Neural cell (in vitro differentiated cells): ENCODE results near the gene AHNAK2. TPM values are rescaled to one million over a fixed set of nuclear protein-coding genes. Genes with fewer than 3 reads are reported as not detected.

Source experiments
- H2AFZ ChIP-seq: fragments of 200-600, 300-800 bp; sonication (generic), shearing (Covaris generic); 2 replicates; pipeline ENCODE4 v1.6.0; 2014; ENCODE audit warnings: low read depth, mild to moderate bottlenecking, antibody characterized with exemption, low read length, moderate library complexity
- H3F3A ChIP-seq: fragments of 200-600 bp; shearing (Covaris generic); 2 replicates; pipeline ENCODE4 v1.6.1; 2016; ENCODE audit warnings: mild to moderate bottlenecking, moderate library complexity, mixed read lengths, antibody characterized with exemption, low read length; ENCODE audit not compliant: insufficient read depth, poor library complexity, severe bottlenecking
- H3K27ac ChIP-seq: fragments of 200-600, 300-800 bp; sonication (generic), shearing (Covaris generic); 2 replicates; pipeline ENCODE4 v1.5.1; 2014; ENCODE audit warnings: mild to moderate bottlenecking, low read length, moderate library complexity
- H3K27me3 ChIP-seq: fragments of 300-800, 200-600 bp; sonication (generic), shearing (Covaris generic); 2 replicates; pipeline ENCODE4 v1.6.0; 2014; ENCODE audit warnings: mild to moderate bottlenecking, low read depth, low read length, moderate library complexity; ENCODE audit not compliant: insufficient read depth
- H3K36me3 ChIP-seq: fragments of 300-800, 200-600 bp; sonication (generic), shearing (Covaris generic); 2 replicates; pipeline ENCODE4 v1.5.1; 2014; ENCODE audit warnings: mild to moderate bottlenecking, antibody characterized with exemption, low read length, moderate library complexity; ENCODE audit not compliant: insufficient read depth
- H3K4me2 ChIP-seq: fragments of 300-800, 200-600 bp; sonication (generic), shearing (Covaris generic); 2 replicates; pipeline ENCODE4 v1.6.0; 2014; ENCODE audit warnings: mild to moderate bottlenecking, low read length
- H3K4me3 ChIP-seq: fragments of 300-800, 200-600 bp; sonication (generic), shearing (Covaris generic); 2 replicates; pipeline ENCODE4 v1.5.1; 2014; ENCODE audit warnings: mild to moderate bottlenecking, low read length, moderate library complexity
- H3K79me2 ChIP-seq: fragments of 200-600 bp; shearing (Covaris generic); replicated peaks from 2 replicates; pipeline ENCODE4 v1.6.0; 2014; ENCODE audit warnings: mild to moderate bottlenecking, low read length, moderate library complexity; ENCODE audit not compliant: insufficient read depth
- H3K9ac ChIP-seq: fragments of 300-800, 200-600 bp; sonication (generic), shearing (Covaris generic); 2 replicates; pipeline ENCODE4 v1.6.1; 2016; ENCODE audit warnings: mild to moderate bottlenecking, low read length, mixed read lengths
- H3K9me2 ChIP-seq: fragments of 200-600 bp; shearing (Covaris generic); 2 replicates; pipeline ENCODE4 v1.6.1; 2016; ENCODE audit warnings: mild to moderate bottlenecking, low read length, mixed read lengths; ENCODE audit not compliant: insufficient read depth
- H3K9me3 ChIP-seq: fragments of 200-600, 300-800 bp; sonication (generic), shearing (Covaris generic); 2 replicates; pipeline ENCODE4 v1.6.1; 2016; ENCODE audit warnings: mild to moderate bottlenecking, mixed run types, low read length, moderate library complexity, mixed read lengths
- H4K20me1 ChIP-seq: fragments of 200-600 bp; shearing (Covaris generic); 2 replicates; pipeline ENCODE4 v1.6.1; 2016; ENCODE audit warnings: mild to moderate bottlenecking, mixed run types; ENCODE audit not compliant: insufficient read depth
- EP300 ChIP-seq: fragments of 450-650 bp; conservative IDR thresholded peaks from 2 replicates; pipeline ENCODE4 v1.6.1; 2014; ENCODE audit warnings: antibody characterized with exemption, mild to moderate bottlenecking, moderate library complexity; ENCODE audit not compliant: poor library complexity, severe bottlenecking
- EZH2 ChIP-seq: fragments of 200-600, 300-800 bp; shearing (Covaris generic), sonication (generic); IDR thresholded peaks from 2 replicates; pipeline ENCODE4 v1.6.1; 2014; ENCODE audit warnings: antibody characterized with exemption, low read length, borderline replicate concordance, mild to moderate bottlenecking; ENCODE audit not compliant: insufficient read depth, poor library complexity, severe bottlenecking
- MXI1 ChIP-seq: fragments of 450-650 bp; conservative IDR thresholded peaks from 2 replicates; pipeline ENCODE4 v1.6.1; 2014; ENCODE audit warnings: antibody characterized with exemption, mild to moderate bottlenecking; ENCODE audit not compliant: poor library complexity, severe bottlenecking
- POLR2AphosphoS5 ChIP-seq: IDR thresholded peaks from 2 replicates; pipeline ENCODE4 v1.6.1; 2012
- polyA plus RNA-seq: library from polyadenylated mRNA; depleted of rRNA; stranded (reverse); fragments of >200 nt; gene quantifications from 2 replicates; pipeline ENCODE4 v1.2.3, GENCODE V29; 2014
- TF ChIP-seq, protein P1 (sequence below): IDR thresholded peaks from 2 replicates; pipeline ENCODE4 v1.6.1; 2012; ENCODE audit warnings: borderline replicate concordance
- TF ChIP-seq, protein P2 (sequence below): fragments of 450-650 bp; IDR thresholded peaks from 2 replicates; pipeline ENCODE4 v1.5.1; 2014; ENCODE audit warnings: antibody characterized with exemption, mild to moderate bottlenecking, moderate library complexity; ENCODE audit not compliant: poor library complexity, severe bottlenecking

Gene AHNAK2
- polyA plus RNA-seq, 1 donor from 2014 or later = 1.4 TPM

DNA sequence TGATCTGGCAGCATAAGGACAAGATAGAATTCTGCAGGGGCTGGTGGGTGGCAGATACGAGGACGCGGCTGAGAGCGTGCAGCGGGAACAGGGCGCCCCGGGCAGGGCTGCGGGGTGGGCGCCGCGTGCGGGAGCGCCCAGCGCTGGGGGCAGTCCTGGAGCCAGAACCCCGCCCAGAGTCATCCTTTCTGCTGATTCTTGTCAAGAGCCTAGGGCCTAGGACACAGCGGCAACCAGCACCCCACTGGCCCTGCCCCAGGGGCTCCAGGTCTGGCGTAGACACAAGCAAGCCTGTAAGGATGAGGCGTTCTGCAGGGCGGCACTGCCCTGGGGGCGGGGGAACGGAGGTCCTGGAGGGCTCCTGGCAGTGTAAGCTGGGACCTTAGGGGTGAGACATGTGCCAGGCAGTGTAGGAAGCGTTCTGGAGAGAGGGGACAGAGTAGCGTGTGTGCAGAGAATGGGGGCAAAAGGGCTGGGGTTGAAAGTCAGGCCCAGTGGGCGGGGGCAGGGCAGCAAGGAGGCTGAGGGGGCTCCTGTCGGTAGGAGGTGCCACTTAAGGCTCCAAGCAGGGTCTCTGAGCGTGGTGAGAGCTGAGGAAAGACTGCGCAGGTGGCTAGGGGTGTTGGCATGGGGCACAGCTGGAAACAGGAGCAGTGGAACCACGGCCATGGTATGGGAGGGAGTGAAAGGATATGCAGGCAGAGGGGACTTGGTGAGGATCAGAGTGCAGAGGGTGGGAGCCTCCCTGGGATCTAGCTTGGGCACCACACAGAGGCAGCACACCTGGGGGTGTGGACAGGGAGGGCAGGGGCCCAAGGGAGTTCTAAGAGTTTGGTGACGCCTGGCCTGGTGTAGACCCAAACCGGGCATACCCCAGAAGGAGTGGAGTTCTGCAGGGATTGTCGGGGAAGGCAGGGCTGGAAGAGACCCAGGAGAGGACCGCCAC is 845 bp upstream of the AHNAK2 start:
- Histone ChIP-seq H3K9me2 (no peaks in the 10 kb centered on the region), H4K20me1 (no peaks in the 10 kb centered on the region), H3K27me3 (peaks cover 27% of the 10 kb centered on the region), H3K9ac (no peak overlapping the region), H3K27ac (no peak overlapping the region), H3K9me3 (no peaks in the 10 kb centered on the region), H3K4me2 (no peak overlapping the region), H3K79me2 (no peaks in the 10 kb centered on the region), H3F3A (no peaks in the 10 kb centered on the region), H3K36me3 (no peaks in the 10 kb centered on the region), H3K4me3 (peak overlapping the region; percentile 57), H2AFZ (no peak overlapping the region)
- TF ChIP-seq, protein P1, sequence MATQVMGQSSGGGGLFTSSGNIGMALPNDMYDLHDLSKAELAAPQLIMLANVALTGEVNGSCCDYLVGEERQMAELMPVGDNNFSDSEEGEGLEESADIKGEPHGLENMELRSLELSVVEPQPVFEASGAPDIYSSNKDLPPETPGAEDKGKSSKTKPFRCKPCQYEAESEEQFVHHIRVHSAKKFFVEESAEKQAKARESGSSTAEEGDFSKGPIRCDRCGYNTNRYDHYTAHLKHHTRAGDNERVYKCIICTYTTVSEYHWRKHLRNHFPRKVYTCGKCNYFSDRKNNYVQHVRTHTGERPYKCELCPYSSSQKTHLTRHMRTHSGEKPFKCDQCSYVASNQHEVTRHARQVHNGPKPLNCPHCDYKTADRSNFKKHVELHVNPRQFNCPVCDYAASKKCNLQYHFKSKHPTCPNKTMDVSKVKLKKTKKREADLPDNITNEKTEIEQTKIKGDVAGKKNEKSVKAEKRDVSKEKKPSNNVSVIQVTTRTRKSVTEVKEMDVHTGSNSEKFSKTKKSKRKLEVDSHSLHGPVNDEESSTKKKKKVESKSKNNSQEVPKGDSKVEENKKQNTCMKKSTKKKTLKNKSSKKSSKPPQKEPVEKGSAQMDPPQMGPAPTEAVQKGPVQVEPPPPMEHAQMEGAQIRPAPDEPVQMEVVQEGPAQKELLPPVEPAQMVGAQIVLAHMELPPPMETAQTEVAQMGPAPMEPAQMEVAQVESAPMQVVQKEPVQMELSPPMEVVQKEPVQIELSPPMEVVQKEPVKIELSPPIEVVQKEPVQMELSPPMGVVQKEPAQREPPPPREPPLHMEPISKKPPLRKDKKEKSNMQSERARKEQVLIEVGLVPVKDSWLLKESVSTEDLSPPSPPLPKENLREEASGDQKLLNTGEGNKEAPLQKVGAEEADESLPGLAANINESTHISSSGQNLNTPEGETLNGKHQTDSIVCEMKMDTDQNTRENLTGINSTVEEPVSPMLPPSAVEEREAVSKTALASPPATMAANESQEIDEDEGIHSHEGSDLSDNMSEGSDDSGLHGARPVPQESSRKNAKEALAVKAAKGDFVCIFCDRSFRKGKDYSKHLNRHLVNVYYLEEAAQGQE = no peak
- TF ChIP-seq, protein P2, sequence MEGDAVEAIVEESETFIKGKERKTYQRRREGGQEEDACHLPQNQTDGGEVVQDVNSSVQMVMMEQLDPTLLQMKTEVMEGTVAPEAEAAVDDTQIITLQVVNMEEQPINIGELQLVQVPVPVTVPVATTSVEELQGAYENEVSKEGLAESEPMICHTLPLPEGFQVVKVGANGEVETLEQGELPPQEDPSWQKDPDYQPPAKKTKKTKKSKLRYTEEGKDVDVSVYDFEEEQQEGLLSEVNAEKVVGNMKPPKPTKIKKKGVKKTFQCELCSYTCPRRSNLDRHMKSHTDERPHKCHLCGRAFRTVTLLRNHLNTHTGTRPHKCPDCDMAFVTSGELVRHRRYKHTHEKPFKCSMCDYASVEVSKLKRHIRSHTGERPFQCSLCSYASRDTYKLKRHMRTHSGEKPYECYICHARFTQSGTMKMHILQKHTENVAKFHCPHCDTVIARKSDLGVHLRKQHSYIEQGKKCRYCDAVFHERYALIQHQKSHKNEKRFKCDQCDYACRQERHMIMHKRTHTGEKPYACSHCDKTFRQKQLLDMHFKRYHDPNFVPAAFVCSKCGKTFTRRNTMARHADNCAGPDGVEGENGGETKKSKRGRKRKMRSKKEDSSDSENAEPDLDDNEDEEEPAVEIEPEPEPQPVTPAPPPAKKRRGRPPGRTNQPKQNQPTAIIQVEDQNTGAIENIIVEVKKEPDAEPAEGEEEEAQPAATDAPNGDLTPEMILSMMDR = no peak
- TF ChIP-seq POLR2AphosphoS5 (no peak), EZH2 (no peak)

DNA sequence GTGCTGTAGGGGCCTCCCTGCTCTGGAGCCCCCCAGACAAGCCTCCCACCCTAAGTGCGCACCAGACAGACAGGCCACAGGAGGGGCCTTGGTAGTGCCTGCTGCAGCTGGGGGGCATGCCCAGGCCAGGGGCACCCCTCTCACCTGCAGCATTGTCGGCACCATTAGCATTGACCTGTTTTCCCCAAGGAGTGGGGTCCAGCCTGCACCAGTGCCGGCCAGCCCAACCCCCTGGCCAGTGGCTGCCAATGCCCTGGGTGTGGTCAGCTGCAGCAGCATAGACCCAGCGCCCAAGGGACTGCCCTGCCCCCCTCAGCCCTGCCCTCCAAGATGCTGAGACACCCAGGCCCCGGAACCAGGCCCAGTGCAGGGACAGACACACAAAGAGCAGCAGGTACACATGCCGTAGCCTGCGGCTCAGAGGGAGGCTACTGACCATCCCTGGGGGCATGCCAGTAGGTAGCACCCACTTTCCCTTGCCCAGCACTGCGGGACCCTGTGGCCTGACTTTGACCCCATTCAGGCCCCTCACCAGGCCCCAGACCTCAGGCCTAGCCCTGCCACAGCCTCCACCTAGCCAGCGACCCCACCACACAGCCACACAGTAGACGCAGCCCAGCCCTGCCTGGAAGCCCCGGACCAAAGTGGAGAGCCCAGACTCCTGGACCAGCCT is 1.0 kb downstream of the AHNAK2 start:
- no peak overlapping the region for H3K27ac ChIP-seq
- peak overlapping the region; percentile 56 for H3K9ac ChIP-seq
- H3F3A ChIP-seq = no peaks in the 10 kb centered on the region
- H2AFZ ChIP-seq = no peak overlapping the region
- no peaks in the 10 kb centered on the region for H3K9me2 ChIP-seq
- no peaks in the 10 kb centered on the region for H3K9me3 ChIP-seq
- H3K79me2 ChIP-seq = no peaks in the 10 kb centered on the region
- peaks cover 27% of the 10 kb centered on the region for H3K27me3 ChIP-seq
- peak overlapping the region; percentile 70 for H3K4me3 ChIP-seq
- no peaks in the 10 kb centered on the region for H4K20me1 ChIP-seq
- TF ChIP-seq, protein P1 = no peak
- TF ChIP-seq MXI1 (no peak), EP300 (no peak), EZH2 (no peak), POLR2AphosphoS5 (no peak)
- TF ChIP-seq, protein P2 = no peak
- peak overlapping the region; percentile 58 for H3K4me2 ChIP-seq
- no peaks in the 10 kb centered on the region for H3K36me3 ChIP-seq
